Mucosa of descending colon (tissue), 3 donors: ENCODE results near the gene MCU. TPM values are rescaled to one million over a fixed set of nuclear protein-coding genes. Genes with fewer than 3 reads are reported as not detected.
A peak's percentile ranks its signal among the peaks of the same experiment; 100 is the strongest.
"Not testable (repeated sequence)": the region's sequence is repeated elsewhere in the genome, so short reads cannot be mapped to it uniquely, and the experiment has no call there.

Experiments used
- ATAC-seq: fragments of 200-7000 bp; cut with Tn5 transposase; one replicate; pipeline ENCODE4 v1.9.1; 2020; ENCODE audit warnings: mild to moderate bottlenecking, moderate library complexity
- DNase-seq, 3 donors: peaks; one replicate each; pipeline ENCODE4 v3.0.0-alpha.2; 2020
- H3K36me3 ChIP-seq: fragments of 200-600 bp; one replicate; pipeline ENCODE4 v1.8.0; 2021; ENCODE audit warnings: low read depth, mild to moderate bottlenecking
- H3K4me1 ChIP-seq: fragments of 200-600 bp; one replicate; pipeline ENCODE4 v1.8.0; 2021; ENCODE audit warnings: low read depth, mild to moderate bottlenecking
- H3K4me3 ChIP-seq: fragments of 200-600 bp; one replicate; pipeline ENCODE4 v1.8.0; 2021; ENCODE audit warnings: mild to moderate bottlenecking
- H3K9me3 ChIP-seq: fragments of 200-600 bp; one replicate; pipeline ENCODE4 v1.8.0; 2021; ENCODE audit warnings: mild to moderate bottlenecking
- intact Hi-C, 2 donors: fragments of 100-400 bp; cut with DNase I in 1 of 2; cut with micrococcal nuclease in 1 of 2; formaldehyde crosslinking; loops; one replicate each; pipeline versions ENCODE4 v1.11.0 to v1.11.1; 2022; cut with DNase I, micrococcal nuclease
- total RNA-seq, 3 donors: library from RNA; stranded (reverse); fragmentation: NEBNext Ultra II Directional in 2 of 3; extraction: Animal tissue kit (Norgen Biotek cat#: 25700) in 2 of 3; gene quantifications; one replicate each; pipeline versions ENCODE4 v1.2.1 to v1.2.4, GENCODE V29; 2021 to 2023
- TF ChIP-seq, protein P1 (sequence below): fragments of 200-600 bp; IDR thresholded peaks from one replicate; pipeline ENCODE4 v1.8.0; 2022; ENCODE audit warnings: antibody characterized with exemption, mild to moderate bottlenecking
- donor health status: DM: no; HTN: no; CAD: no; lungs with moderate emphysema.
- donor health status: DM: no; HTN: no; CAD: no.
- donor health status: DM: no; HTN: yes; CAD: no.

The MCU gene
- total RNA-seq, 3 donors from 2014 or later: 44.8 to 98.6 (median 89.0) TPM

DNA sequence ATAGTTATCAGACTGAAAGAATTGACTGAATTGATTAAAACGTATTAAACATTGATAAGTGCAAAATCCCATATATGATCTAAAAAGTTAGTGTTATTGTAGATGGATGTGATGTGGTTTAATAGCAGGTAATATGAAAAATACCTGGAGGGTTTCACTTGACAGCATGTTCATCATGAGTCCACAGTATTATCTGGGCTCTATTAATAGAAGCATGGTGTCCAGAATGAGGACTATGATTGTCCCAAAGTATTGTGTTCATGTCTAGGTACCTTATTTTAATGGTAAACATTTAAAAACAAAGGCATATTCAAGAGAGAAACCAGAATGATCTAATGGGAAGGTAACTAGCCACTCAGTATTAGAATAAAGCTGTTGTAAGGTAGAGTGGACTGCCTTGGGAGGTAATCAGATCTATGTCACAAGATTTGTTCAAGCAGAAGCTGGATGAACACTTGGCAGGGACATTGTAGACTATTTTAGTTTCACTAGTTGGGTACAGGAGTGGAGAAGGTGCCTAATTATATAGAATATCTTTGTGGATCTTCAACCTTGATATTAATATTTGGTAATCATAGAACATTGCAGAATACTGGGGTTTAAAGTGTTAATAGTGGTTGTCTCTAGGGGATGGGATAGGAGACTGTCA is 43.5 kb downstream of the MCU start:
- H3K4me3 ChIP-seq: no peak overlapping the region
- no peak for ATAC-seq
- H3K36me3 ChIP-seq: no peaks in the 10 kb centered on the region
- H3K4me1 ChIP-seq: peaks cover 18% of the 10 kb centered on the region
- intact Hi-C loops: no loop called here
- DNase-seq: no peak
- TF ChIP-seq, protein P1, sequence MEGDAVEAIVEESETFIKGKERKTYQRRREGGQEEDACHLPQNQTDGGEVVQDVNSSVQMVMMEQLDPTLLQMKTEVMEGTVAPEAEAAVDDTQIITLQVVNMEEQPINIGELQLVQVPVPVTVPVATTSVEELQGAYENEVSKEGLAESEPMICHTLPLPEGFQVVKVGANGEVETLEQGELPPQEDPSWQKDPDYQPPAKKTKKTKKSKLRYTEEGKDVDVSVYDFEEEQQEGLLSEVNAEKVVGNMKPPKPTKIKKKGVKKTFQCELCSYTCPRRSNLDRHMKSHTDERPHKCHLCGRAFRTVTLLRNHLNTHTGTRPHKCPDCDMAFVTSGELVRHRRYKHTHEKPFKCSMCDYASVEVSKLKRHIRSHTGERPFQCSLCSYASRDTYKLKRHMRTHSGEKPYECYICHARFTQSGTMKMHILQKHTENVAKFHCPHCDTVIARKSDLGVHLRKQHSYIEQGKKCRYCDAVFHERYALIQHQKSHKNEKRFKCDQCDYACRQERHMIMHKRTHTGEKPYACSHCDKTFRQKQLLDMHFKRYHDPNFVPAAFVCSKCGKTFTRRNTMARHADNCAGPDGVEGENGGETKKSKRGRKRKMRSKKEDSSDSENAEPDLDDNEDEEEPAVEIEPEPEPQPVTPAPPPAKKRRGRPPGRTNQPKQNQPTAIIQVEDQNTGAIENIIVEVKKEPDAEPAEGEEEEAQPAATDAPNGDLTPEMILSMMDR: no peak
- H3K9me3 ChIP-seq: no peaks in the 10 kb centered on the region

DNA sequence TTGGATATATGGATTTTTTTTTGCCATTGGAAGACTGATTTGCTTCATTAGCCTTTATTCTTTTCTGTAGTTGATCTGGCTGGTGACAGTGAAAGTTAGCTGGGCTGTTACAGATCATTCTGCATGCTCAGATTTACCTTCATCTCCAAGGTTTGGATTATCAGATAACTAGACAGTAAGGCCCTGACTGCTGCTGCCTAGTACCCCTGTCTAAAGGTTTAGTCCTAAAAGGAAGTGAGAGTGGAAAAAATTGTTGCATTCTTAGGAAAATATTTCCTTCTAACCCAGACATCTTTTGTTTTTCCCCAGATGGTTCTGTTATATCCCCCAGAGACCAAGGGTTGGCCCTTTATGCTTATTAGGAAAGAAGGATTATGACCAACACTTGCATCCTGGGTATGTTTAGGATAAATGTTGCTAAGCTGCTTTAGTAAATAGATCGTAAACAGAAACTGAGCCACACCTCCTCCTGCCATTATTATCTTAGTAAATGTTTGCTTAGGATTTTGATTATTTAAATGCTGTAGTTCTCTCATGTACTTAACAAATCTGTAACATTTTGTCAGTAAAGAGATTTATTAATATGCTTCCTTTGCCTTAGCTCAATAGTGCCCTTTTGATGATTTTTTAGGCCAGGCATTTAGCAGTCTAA is 44.4 kb downstream of the MCU start:
- no peaks in the 10 kb centered on the region for H3K9me3 ChIP-seq
- no peak overlapping the region for H3K4me3 ChIP-seq
- peaks cover 18% of the 10 kb centered on the region for H3K4me1 ChIP-seq
- intact Hi-C loops: no loop called here
- TF ChIP-seq, protein P1: no peak
- DNase-seq (no peak), ATAC-seq (peak; percentile 86)
- no peaks in the 10 kb centered on the region for H3K36me3 ChIP-seq

DNA sequence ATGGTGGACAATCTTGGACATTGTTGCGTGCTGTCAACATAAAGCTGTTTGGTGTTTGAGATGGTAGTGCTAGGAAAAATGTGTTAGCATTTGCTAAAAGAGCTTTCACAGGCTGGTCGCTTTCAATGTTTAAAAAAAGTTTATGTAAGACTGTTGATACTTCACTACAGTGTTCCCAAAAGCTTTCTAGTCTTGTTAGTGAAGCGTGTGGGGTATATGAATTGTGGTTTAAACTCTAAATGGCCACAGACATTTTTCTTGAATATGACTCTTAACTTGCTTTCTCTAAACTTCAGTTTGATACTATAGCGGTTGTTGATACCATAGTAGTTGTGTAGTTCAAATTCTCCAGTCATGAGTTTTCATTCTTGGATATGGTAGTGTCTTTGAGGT is 44.9 kb downstream of the MCU start:
- H3K4me1 ChIP-seq: peaks cover 18% of the 10 kb centered on the region
- no peaks in the 10 kb centered on the region for H3K36me3 ChIP-seq
- DNase-seq: no peak
- no peak for ATAC-seq
- H3K4me3 ChIP-seq: no peak overlapping the region
- no peaks in the 10 kb centered on the region for H3K9me3 ChIP-seq
- TF ChIP-seq, protein P1: no peak
- intact Hi-C loops: no loop called here

DNA sequence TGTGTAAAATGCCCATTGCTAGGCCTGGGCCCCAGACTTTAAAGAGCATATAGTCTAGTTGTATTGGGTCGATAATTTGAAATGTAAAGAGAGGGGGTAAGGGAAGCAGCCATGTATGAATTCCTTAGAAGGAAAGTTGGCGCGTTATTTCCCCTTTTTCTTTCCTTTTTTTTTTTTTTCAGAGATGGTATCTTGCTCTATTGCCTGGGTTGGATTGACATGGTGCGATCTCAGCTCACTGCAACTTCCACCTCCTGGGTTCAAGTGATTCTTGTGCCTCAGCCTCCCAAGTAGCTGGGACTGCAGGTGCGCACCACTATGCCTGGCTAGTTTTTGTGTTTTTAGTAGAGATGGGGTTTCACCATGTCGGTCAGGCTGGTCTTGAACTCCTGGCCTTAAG is 45.4 kb downstream of the MCU start:
- H3K4me3 ChIP-seq, intact Hi-C loops, H3K36me3 ChIP-seq, H3K9me3 ChIP-seq, DNase-seq, ATAC-seq: not testable (repeated sequence)
- peaks cover 18% of the 10 kb centered on the region for H3K4me1 ChIP-seq

DNA sequence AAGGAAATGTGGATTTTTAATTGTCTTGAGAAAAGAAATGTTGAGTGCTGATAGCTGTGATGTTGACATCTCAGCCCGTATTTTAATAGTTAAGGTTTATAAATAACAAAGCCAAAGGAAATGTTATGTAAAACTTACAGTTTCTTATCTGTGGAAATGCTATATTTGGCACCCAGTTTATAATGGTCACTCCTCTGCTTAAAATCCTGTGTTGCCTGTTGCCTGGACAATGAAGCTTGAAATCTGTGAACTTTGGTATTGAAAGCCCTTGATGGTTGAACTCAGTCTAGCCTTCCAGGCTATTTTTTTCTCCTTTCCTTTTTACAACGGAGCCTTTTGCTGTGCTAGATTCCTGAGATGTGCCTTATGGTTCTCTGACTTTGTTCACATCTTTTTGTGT is 46.5 kb downstream of the MCU start:
- intact Hi-C loops: no loop called here
- DNase-seq (no peak), ATAC-seq (peak; percentile 71)
- H3K4me1 ChIP-seq: peaks cover 18% of the 10 kb centered on the region
- TF ChIP-seq, protein P1: no peak
- no peaks in the 10 kb centered on the region for H3K9me3 ChIP-seq
- H3K4me3 ChIP-seq: no peak overlapping the region
- H3K36me3 ChIP-seq: no peaks in the 10 kb centered on the region

DNA sequence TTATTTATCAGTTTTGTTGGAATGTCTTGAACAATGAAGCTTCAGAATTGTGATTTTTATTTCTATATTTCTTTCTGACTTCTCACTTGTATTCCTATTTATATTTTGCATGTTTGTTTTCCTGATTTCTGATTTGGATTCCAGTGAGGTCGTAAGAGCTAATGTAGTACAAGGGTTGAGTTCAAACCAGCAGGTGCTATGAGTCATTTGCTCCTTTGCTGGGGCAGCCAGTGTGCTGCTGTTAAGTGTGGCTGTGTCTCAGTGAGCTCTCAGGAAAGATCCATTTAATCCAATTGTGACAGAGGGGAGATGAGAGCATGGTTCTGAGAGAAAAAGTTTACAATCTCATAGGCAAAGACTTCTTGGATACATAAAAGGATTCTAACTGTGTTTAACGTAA is 48.6 kb downstream of the MCU start:
- ATAC-seq (peak; percentile 85), DNase-seq (peak in 1 of 3 donors; percentile 34)
- intact Hi-C loops: no loop called here
- H3K4me3 ChIP-seq: no peak overlapping the region
- no peaks in the 10 kb centered on the region for H3K9me3 ChIP-seq
- peaks cover 18% of the 10 kb centered on the region for H3K4me1 ChIP-seq
- TF ChIP-seq, protein P1: no peak
- no peaks in the 10 kb centered on the region for H3K36me3 ChIP-seq
